ENCODE results near the gene FYTTD1. TPM values are rescaled to one million over a fixed set of nuclear protein-coding genes. Genes with fewer than 3 reads are reported as not detected.
"Not testable (repeated sequence)": the region's sequence is repeated elsewhere in the genome, so short reads cannot be mapped to it uniquely, and the experiment has no call there.

Gene FYTTD1
- total RNA-seq = 41.2 TPM
- 24.2 TPM for polyA plus RNA-seq
- long read RNA-seq, donor 1, full-length matches to known transcripts = 2 of 2 reads
- long read RNA-seq, donor 1, partial matches to known transcripts = 0 of 2 reads
- long read RNA-seq, donor 1, other reads (novel, unspliced or antisense) = 0 of 2 reads
- long read RNA-seq, donor 2 = 0 reads
- long read RNA-seq, donor 3, full-length matches to known transcripts = 20 of 40 reads
- long read RNA-seq, donor 3, partial matches to known transcripts = 20 of 40 reads
- long read RNA-seq, donor 3, other reads (novel, unspliced or antisense) = 0 of 40 reads
- long read RNA-seq, donor 4, full-length matches to known transcripts = 13 of 28 reads
- long read RNA-seq, donor 4, partial matches to known transcripts = 15 of 28 reads
- long read RNA-seq, donor 4, other reads (novel, unspliced or antisense) = 0 of 28 reads
- long read RNA-seq, donor 5, full-length matches to known transcripts = 16 of 54 reads
- long read RNA-seq, donor 5, partial matches to known transcripts = 38 of 54 reads
- long read RNA-seq, donor 5, other reads (novel, unspliced or antisense) = 0 of 54 reads
- long read RNA-seq, donor 6, full-length matches to known transcripts = 22 of 27 reads
- long read RNA-seq, donor 6, partial matches to known transcripts = 5 of 27 reads
- long read RNA-seq, donor 6, other reads (novel, unspliced or antisense) = 0 of 27 reads
- long read RNA-seq, donor 7, full-length matches to known transcripts = 23 of 30 reads
- long read RNA-seq, donor 7, partial matches to known transcripts = 7 of 30 reads
- long read RNA-seq, donor 7, other reads (novel, unspliced or antisense) = 0 of 30 reads
- long read RNA-seq, donor 8, full-length matches to known transcripts = 2 of 11 reads
- long read RNA-seq, donor 8, partial matches to known transcripts = 9 of 11 reads
- long read RNA-seq, donor 8, other reads (novel, unspliced or antisense) = 0 of 11 reads
- long read RNA-seq, donor 9, full-length matches to known transcripts = 9 of 17 reads
- long read RNA-seq, donor 9, partial matches to known transcripts = 8 of 17 reads
- long read RNA-seq, donor 9, other reads (novel, unspliced or antisense) = 0 of 17 reads
- long read RNA-seq, donor 10, full-length matches to known transcripts = 14 of 32 reads
- long read RNA-seq, donor 10, partial matches to known transcripts = 18 of 32 reads
- long read RNA-seq, donor 10, other reads (novel, unspliced or antisense) = 0 of 32 reads

- DNase-seq (ENCODE audit: low read depth in 6 of 9, low spot score in 9 of 9) = peak in 8 of 9 donors; percentile 54 to 88 (median 74)
- H3K36me3 ChIP-seq (ENCODE audit: control insufficient read depth in 2 of 2, insufficient read depth in 2 of 2, low read length in 1 of 2) = no peaks in the 10 kb centered on the region
- WGBS = under 1% methylated on average over 104 of the region's 104 CpGs
- peak within 1 kb of the TSS; percentile 85 to 96 for H3K27ac ChIP-seq (ENCODE audit: low read depth in 1 of 2, low read length in 1 of 2)
- peaks cover 11 to 23% of the 10 kb centered on the region in 2 donors for H3K4me1 ChIP-seq (ENCODE audit: control insufficient read depth in 2 of 2, insufficient read depth in 2 of 2, low read length in 2 of 2)
- H3K9me3 ChIP-seq (ENCODE audit: control insufficient read depth in 2 of 2, insufficient read depth in 1 of 2, low read length in 1 of 2) = no peaks in the 10 kb centered on the region
- H3K27me3 ChIP-seq (ENCODE audit: control insufficient read depth in 2 of 2, insufficient read depth in 1 of 2, low read length in 1 of 2) = no peaks in the 10 kb centered on the region
- peak within 1 kb of the TSS; percentile 70 to 74 for H3K4me3 ChIP-seq (ENCODE audit: low read length in 2 of 2)
Measured at GRCh38 chr3:197749601-197750395, at the start of gene FYTTD1. FYTTD1 (plus strand) TSS chr3:197749883; CDS start chr3:197749972, 89 bp downstream.

- Histone ChIP-seq H3K4me1 (ENCODE audit: control insufficient read depth in 2 of 2, insufficient read depth in 2 of 2, low read length in 2 of 2) (peaks cover 0 to 7% of the 10 kb centered on the region in 2 donors), H3K36me3 (ENCODE audit: control insufficient read depth in 2 of 2, insufficient read depth in 2 of 2, low read length in 1 of 2) (peaks cover 44 to 57% of the 10 kb centered on the region in 2 donors), H3K27me3 (ENCODE audit: control insufficient read depth in 2 of 2, insufficient read depth in 1 of 2, low read length in 1 of 2) (no peaks in the 10 kb centered on the region), H3K4me3 (ENCODE audit: low read length in 2 of 2) (no peak overlapping the region), H3K27ac (ENCODE audit: low read depth in 1 of 2, low read length in 1 of 2) (no peak overlapping the region), H3K9me3 (ENCODE audit: control insufficient read depth in 2 of 2, insufficient read depth in 1 of 2, low read length in 1 of 2) (no peaks in the 10 kb centered on the region)
- 98% methylated on average over 9 of the region's 9 CpGs for WGBS
- DNase-seq (ENCODE audit: low read depth in 6 of 9, low spot score in 9 of 9) = no peak
Measured at GRCh38 chr3:197700095-197700494, 49.6 kb upstream of the FYTTD1 start.

- peaks cover 44 to 53% of the 10 kb centered on the region in 2 donors for H3K36me3 ChIP-seq (ENCODE audit: control insufficient read depth in 2 of 2, insufficient read depth in 2 of 2, low read length in 1 of 2)
- H3K9me3 ChIP-seq (ENCODE audit: control insufficient read depth in 2 of 2, insufficient read depth in 1 of 2, low read length in 1 of 2) = no peaks in the 10 kb centered on the region
- WGBS = 95% methylated on average over 4 of the region's 4 CpGs
- no peak overlapping the region for H3K27ac ChIP-seq (ENCODE audit: low read depth in 1 of 2, low read length in 1 of 2)
- H3K4me1 ChIP-seq (ENCODE audit: control insufficient read depth in 2 of 2, insufficient read depth in 2 of 2, low read length in 2 of 2) = no peaks in the 10 kb centered on the region
- no peaks in the 10 kb centered on the region for H3K27me3 ChIP-seq (ENCODE audit: control insufficient read depth in 2 of 2, insufficient read depth in 1 of 2, low read length in 1 of 2)
- no peak overlapping the region for H3K4me3 ChIP-seq (ENCODE audit: low read length in 2 of 2)
- no peak for DNase-seq (ENCODE audit: low read depth in 6 of 9, low spot score in 9 of 9)
Measured at GRCh38 chr3:197701841-197702240, 47.8 kb upstream of the FYTTD1 start.

GRCh38 chr3:197706658-197707057 is 43.0 kb upstream of the FYTTD1 start:
- no peak for DNase-seq (ENCODE audit: low read depth in 6 of 9, low spot score in 9 of 9)
- Histone ChIP-seq H3K36me3 (ENCODE audit: control insufficient read depth in 2 of 2, insufficient read depth in 2 of 2, low read length in 1 of 2) (peaks cover 23% of the 10 kb centered on the region in 2 donors), H3K4me1 (ENCODE audit: control insufficient read depth in 2 of 2, insufficient read depth in 2 of 2, low read length in 2 of 2) (no peaks in the 10 kb centered on the region), H3K27me3 (ENCODE audit: control insufficient read depth in 2 of 2, insufficient read depth in 1 of 2, low read length in 1 of 2) (no peaks in the 10 kb centered on the region), H3K27ac (ENCODE audit: low read depth in 1 of 2, low read length in 1 of 2) (no peak overlapping the region), H3K4me3 (ENCODE audit: low read length in 2 of 2) (no peak overlapping the region), H3K9me3 (ENCODE audit: control insufficient read depth in 2 of 2, insufficient read depth in 1 of 2, low read length in 1 of 2) (no peaks in the 10 kb centered on the region)
- 96% methylated on average over 7 of the region's 7 CpGs for WGBS

- Histone ChIP-seq H3K27ac (ENCODE audit: low read depth in 1 of 2, low read length in 1 of 2) (no peak overlapping the region), H3K4me3 (ENCODE audit: low read length in 2 of 2) (no peak overlapping the region), H3K36me3 (ENCODE audit: control insufficient read depth in 2 of 2, insufficient read depth in 2 of 2, low read length in 1 of 2) (peaks cover 7 to 11% of the 10 kb centered on the region in 2 donors), H3K9me3 (ENCODE audit: control insufficient read depth in 2 of 2, insufficient read depth in 1 of 2, low read length in 1 of 2) (no peaks in the 10 kb centered on the region), H3K27me3 (ENCODE audit: control insufficient read depth in 2 of 2, insufficient read depth in 1 of 2, low read length in 1 of 2) (no peaks in the 10 kb centered on the region), H3K4me1 (ENCODE audit: control insufficient read depth in 2 of 2, insufficient read depth in 2 of 2, low read length in 2 of 2) (peaks cover 3 to 16% of the 10 kb centered on the region in 2 donors)
- 79% methylated on average over 9 of the region's 9 CpGs for WGBS
- no peak for DNase-seq (ENCODE audit: low read depth in 6 of 9, low spot score in 9 of 9)
Measured at GRCh38 chr3:197709135-197709534, 40.5 kb upstream of the FYTTD1 start.

GRCh38 chr3:197710965-197711364 is 38.7 kb upstream of the FYTTD1 start:
- H3K4me3 ChIP-seq (ENCODE audit: low read length in 2 of 2); H3K36me3 ChIP-seq (ENCODE audit: control insufficient read depth in 2 of 2, insufficient read depth in 2 of 2, low read length in 1 of 2); H3K27me3 ChIP-seq (ENCODE audit: control insufficient read depth in 2 of 2, insufficient read depth in 1 of 2, low read length in 1 of 2); H3K27ac ChIP-seq (ENCODE audit: low read depth in 1 of 2, low read length in 1 of 2); H3K9me3 ChIP-seq (ENCODE audit: control insufficient read depth in 2 of 2, insufficient read depth in 1 of 2, low read length in 1 of 2); DNase-seq (ENCODE audit: low read depth in 6 of 9, low spot score in 9 of 9): not testable (repeated sequence)
- 97% methylated on average over 5 of the region's 5 CpGs for WGBS
- peaks cover 3 to 16% of the 10 kb centered on the region in 2 donors for H3K4me1 ChIP-seq (ENCODE audit: control insufficient read depth in 2 of 2, insufficient read depth in 2 of 2, low read length in 2 of 2)

GRCh38 chr3:197711973-197712707 is 37.5 kb upstream of the FYTTD1 start:
- Histone ChIP-seq H3K9me3 (ENCODE audit: control insufficient read depth in 2 of 2, insufficient read depth in 1 of 2, low read length in 1 of 2) (no peaks in the 10 kb centered on the region), H3K4me1 (ENCODE audit: control insufficient read depth in 2 of 2, insufficient read depth in 2 of 2, low read length in 2 of 2) (peaks cover 3 to 16% of the 10 kb centered on the region in 2 donors), H3K27me3 (ENCODE audit: control insufficient read depth in 2 of 2, insufficient read depth in 1 of 2, low read length in 1 of 2) (no peaks in the 10 kb centered on the region), H3K27ac (ENCODE audit: low read depth in 1 of 2, low read length in 1 of 2) (peak overlapping the region; percentile 95 to 97), H3K4me3 (ENCODE audit: low read length in 2 of 2) (peak overlapping the region; percentile 11 to 25), H3K36me3 (ENCODE audit: control insufficient read depth in 2 of 2, insufficient read depth in 2 of 2, low read length in 1 of 2) (peaks cover 4% of the 10 kb centered on the region in 2 donors)
- WGBS = under 1% methylated on average over 9 of the region's 9 CpGs
- DNase-seq (ENCODE audit: low read depth in 6 of 9, low spot score in 9 of 9) = peak; percentile 63 to 95 (median 84)

GRCh38 chr3:197713477-197713822 is 36.2 kb upstream of the FYTTD1 start:
- H3K27me3 ChIP-seq (ENCODE audit: control insufficient read depth in 2 of 2, insufficient read depth in 1 of 2, low read length in 1 of 2) = no peaks in the 10 kb centered on the region
- peaks cover 3 to 16% of the 10 kb centered on the region in 2 donors for H3K4me1 ChIP-seq (ENCODE audit: control insufficient read depth in 2 of 2, insufficient read depth in 2 of 2, low read length in 2 of 2)
- peak overlapping the region; percentile 26 to 60 for H3K27ac ChIP-seq (ENCODE audit: low read depth in 1 of 2, low read length in 1 of 2)
- H3K9me3 ChIP-seq (ENCODE audit: control insufficient read depth in 2 of 2, insufficient read depth in 1 of 2, low read length in 1 of 2) = no peaks in the 10 kb centered on the region
- no peak for DNase-seq (ENCODE audit: low read depth in 6 of 9, low spot score in 9 of 9)
- H3K4me3 ChIP-seq (ENCODE audit: low read length in 2 of 2) = no peak overlapping the region
- H3K36me3 ChIP-seq (ENCODE audit: control insufficient read depth in 2 of 2, insufficient read depth in 2 of 2, low read length in 1 of 2) = peaks cover 4 to 8% of the 10 kb centered on the region in 2 donors
- 96% methylated on average over 4 of the region's 4 CpGs for WGBS

Data from thymus (tissue), 14 donors.